ENCODE measurements around the gene KRT17. TPM values are rescaled to one million over a fixed set of nuclear protein-coding genes. Genes with fewer than 3 reads are reported as not detected.

Gene KRT17
- total and polyA plus RNA-seq, 9 of the 15 experiments (the other 6 are each of a cell fraction or from before 2014, with no cell fraction given) = 0.23 to 0.25 TPM; not detected in 7

GRCh38 chr17:41583137-41584127 lies 40.9 kb downstream of the KRT17 start (continued):
- TF ChIP-seq EZH2 (IDR thresholded peaks at IDR 0.05; ENCODE audit: borderline replicate concordance, low read depth, low read length) = no peak
- peak; percentile 56 for TF ChIP-seq NFIC (IDR thresholded peaks at IDR 0.05)
- no peak for TF ChIP-seq EWSR1 (IDR thresholded peaks at IDR 0.05; ENCODE audit: borderline replicate concordance, low read depth, partially characterized antibody)
- no peak for TF ChIP-seq SMARCA4 (IDR thresholded peaks at IDR 0.05)
- no peak for TF ChIP-seq NONO (IDR thresholded peaks at IDR 0.05; ENCODE audit: low read depth in 2 of 2, low read length in 1 of 2)
- TF ChIP-seq ZBTB11 (CRISPR knock-in tag; IDR thresholded peaks at IDR 0.05) = no peak
- TF ChIP-seq ZNF232 (CRISPR knock-in tag; IDR thresholded peaks at IDR 0.05) = no peak
- no peak for TF ChIP-seq ZNF518B (CRISPR knock-in tag; IDR thresholded peaks at IDR 0.05)
- no peak for TF ChIP-seq SRSF3 (IDR thresholded peaks at IDR 0.05; ENCODE audit: insufficient read depth, low read length)
- no peak for TF ChIP-seq TRIM25 (IDR thresholded peaks at IDR 0.05; ENCODE audit: borderline replicate concordance)
- TF ChIP-seq CTCF (IDR thresholded peaks at IDR 0.05 in 2 of 3, conservative IDR thresholded peaks at IDR 0.05 in 1 of 3; ENCODE audit: insufficient read depth in 2 of 3, low read depth in 1 of 3, low read length in 3 of 3) = peak; percentile 44 to 47 (median 45); a peak in 3 of 6 replicates
- TF ChIP-seq ZNF316 (IDR thresholded peaks at IDR 0.05) = no peak
- TF ChIP-seq ZNF699 (CRISPR knock-in tag; IDR thresholded peaks at IDR 0.05; ENCODE audit: insufficient replicate concordance) = no peak
